Left ventricle myocardium inferior (tissue), 1 donor: Measurements from ENCODE around the gene SMNDC1. TPM values are rescaled to one million over a fixed set of nuclear protein-coding genes. Genes with fewer than 3 reads are reported as not detected.

Experiments
- DNase-seq: peaks from one replicate; pipeline ENCODE4 v3.0.0-alpha.2; 2020
- H3K27ac ChIP-seq: fragments of 200-600 bp; replicated peaks from 2 replicates; pipeline ENCODE4 v1.8.0; 2021
- H3K27me3 ChIP-seq: fragments of 200-600 bp; 2 replicates; pipeline ENCODE4 v1.8.0; 2021; ENCODE audit warnings: low read depth
- H3K36me3 ChIP-seq: fragments of 200-600 bp; 2 replicates; pipeline ENCODE4 v1.8.0; 2021
- H3K4me1 ChIP-seq: fragments of 200-600 bp; 2 replicates; pipeline ENCODE4 v1.8.0; 2021
- H3K4me3 ChIP-seq: fragments of 200-600 bp; 2 replicates; pipeline ENCODE4 v1.8.0; 2021; ENCODE audit warnings: mild to moderate bottlenecking, moderate library complexity
- H3K9me3 ChIP-seq: fragments of 200-600 bp; replicated peaks from 2 replicates; pipeline ENCODE4 v1.8.0; 2021
- intact Hi-C: fragments of 100-400 bp; cut with micrococcal nuclease; formaldehyde crosslinking; loops from one replicate; pipeline ENCODE4 v1.11.0; 2022
- total RNA-seq: library from RNA; stranded (reverse); fragmentation: NEBNext Ultra II Directional; extraction: Animal tissue kit (Norgen Biotek cat#: 25700); gene quantifications from one replicate; pipeline ENCODE4 v1.2.1, GENCODE V29; 2021
- TF ChIP-seq, protein P1 (sequence below): fragments of 200-600 bp; IDR thresholded peaks from 2 replicates; pipeline ENCODE4 v1.8.0; 2021; ENCODE audit warnings: antibody characterized with exemption, mild to moderate bottlenecking, borderline replicate concordance
- donor health status: DM: no; HTN: yes; CAD: no; lungs with severe emphysema.

Gene SMNDC1
- total RNA-seq, 1 donor from 2014 or later: 24.1 TPM

- intact Hi-C loops: no loop called here
- TF ChIP-seq, protein P1, sequence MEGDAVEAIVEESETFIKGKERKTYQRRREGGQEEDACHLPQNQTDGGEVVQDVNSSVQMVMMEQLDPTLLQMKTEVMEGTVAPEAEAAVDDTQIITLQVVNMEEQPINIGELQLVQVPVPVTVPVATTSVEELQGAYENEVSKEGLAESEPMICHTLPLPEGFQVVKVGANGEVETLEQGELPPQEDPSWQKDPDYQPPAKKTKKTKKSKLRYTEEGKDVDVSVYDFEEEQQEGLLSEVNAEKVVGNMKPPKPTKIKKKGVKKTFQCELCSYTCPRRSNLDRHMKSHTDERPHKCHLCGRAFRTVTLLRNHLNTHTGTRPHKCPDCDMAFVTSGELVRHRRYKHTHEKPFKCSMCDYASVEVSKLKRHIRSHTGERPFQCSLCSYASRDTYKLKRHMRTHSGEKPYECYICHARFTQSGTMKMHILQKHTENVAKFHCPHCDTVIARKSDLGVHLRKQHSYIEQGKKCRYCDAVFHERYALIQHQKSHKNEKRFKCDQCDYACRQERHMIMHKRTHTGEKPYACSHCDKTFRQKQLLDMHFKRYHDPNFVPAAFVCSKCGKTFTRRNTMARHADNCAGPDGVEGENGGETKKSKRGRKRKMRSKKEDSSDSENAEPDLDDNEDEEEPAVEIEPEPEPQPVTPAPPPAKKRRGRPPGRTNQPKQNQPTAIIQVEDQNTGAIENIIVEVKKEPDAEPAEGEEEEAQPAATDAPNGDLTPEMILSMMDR: no peak
- DNase-seq: no peak
- H3K4me1 ChIP-seq: peaks cover 17% of the 10 kb centered on the region
- H3K27ac ChIP-seq: no peak overlapping the region
- H3K27me3 ChIP-seq: no peaks in the 10 kb centered on the region
- no peak overlapping the region for H3K4me3 ChIP-seq
- H3K9me3 ChIP-seq: no peaks in the 10 kb centered on the region
- no peaks in the 10 kb centered on the region for H3K36me3 ChIP-seq
Measured at GRCh38 chr10:110349831-110350230, 45.1 kb upstream of the SMNDC1 start.

DNA sequence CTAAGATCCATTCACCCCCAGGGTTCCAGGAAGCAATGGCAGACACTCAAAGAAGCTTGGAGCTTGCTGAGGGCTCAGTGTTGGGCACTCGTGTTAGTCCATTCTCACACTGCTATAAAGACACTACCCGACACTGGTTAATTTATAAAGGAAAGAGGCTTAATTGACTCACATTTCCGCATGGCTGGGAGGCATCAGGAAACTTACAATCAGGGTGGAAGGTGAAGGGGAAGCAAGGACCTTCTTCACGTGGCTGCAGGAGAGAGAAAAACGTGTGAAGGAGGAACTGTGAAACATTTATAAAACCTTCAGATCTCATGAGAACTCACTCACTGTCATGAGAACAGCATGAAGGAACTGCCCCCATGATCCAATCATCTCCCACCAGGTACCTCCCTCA is 44.7 kb upstream of the SMNDC1 start:
- Histone ChIP-seq H3K36me3 (no peaks in the 10 kb centered on the region), H3K4me3 (no peak overlapping the region), H3K4me1 (peaks cover 13% of the 10 kb centered on the region), H3K27ac (no peak overlapping the region), H3K9me3 (no peaks in the 10 kb centered on the region), H3K27me3 (no peaks in the 10 kb centered on the region)
- TF ChIP-seq, protein P1: no peak
- DNase-seq: no peak
- intact Hi-C loops: no loop called here

DNA sequence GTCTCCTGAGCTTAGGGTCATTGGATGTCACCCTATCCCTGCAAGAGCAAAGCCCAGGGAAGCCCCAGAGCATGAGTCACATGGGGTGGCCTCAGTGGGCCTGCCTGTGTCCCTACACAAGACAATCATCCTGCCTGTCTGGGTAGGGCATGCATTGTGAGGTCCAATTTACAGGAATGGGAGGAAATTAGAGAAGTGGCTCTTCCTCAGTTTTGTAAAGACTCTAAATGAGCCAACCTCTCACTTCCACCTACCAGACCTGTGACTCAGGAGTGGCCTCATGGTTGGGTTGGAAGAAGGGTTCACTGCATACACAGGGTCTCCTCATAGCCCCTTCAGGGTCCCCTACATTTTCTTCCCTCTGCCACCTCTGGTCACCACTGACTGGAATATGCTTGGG is 43.6 kb upstream of the SMNDC1 start:
- intact Hi-C loops: no loop called here

GRCh38 chr10:110346914-110347313 is 42.2 kb upstream of the SMNDC1 start:
- H3K4me1 ChIP-seq: no peaks in the 10 kb centered on the region
- H3K4me3 ChIP-seq: no peak overlapping the region
- DNase-seq: no peak
- H3K9me3 ChIP-seq: no peaks in the 10 kb centered on the region
- peaks cover 9% of the 10 kb centered on the region for H3K27me3 ChIP-seq
- TF ChIP-seq, protein P1: no peak
- no peak overlapping the region for H3K27ac ChIP-seq
- intact Hi-C loops: no loop called here
- H3K36me3 ChIP-seq: no peaks in the 10 kb centered on the region

More for the DNA sequence above, 43.6 kb upstream of the SMNDC1 start:
- peaks cover 2% of the 10 kb centered on the region for H3K4me1 ChIP-seq
- no peak overlapping the region for H3K27ac ChIP-seq
- DNase-seq: no peak
- no peaks in the 10 kb centered on the region for H3K9me3 ChIP-seq
- peaks cover 1% of the 10 kb centered on the region for H3K27me3 ChIP-seq
- H3K4me3 ChIP-seq: no peak overlapping the region
- TF ChIP-seq, protein P1: no peak
- H3K36me3 ChIP-seq: no peaks in the 10 kb centered on the region

- Histone ChIP-seq H3K4me3 (no peak overlapping the region), H3K36me3 (no peaks in the 10 kb centered on the region), H3K27me3 (peaks cover 9% of the 10 kb centered on the region), H3K27ac (no peak overlapping the region), H3K9me3 (no peaks in the 10 kb centered on the region), H3K4me1 (no peaks in the 10 kb centered on the region)
- TF ChIP-seq, protein P1: no peak
- intact Hi-C loops: no loop called here
- DNase-seq: no peak
Measured at GRCh38 chr10:110345286-110345685, 40.6 kb upstream of the SMNDC1 start.

DNA sequence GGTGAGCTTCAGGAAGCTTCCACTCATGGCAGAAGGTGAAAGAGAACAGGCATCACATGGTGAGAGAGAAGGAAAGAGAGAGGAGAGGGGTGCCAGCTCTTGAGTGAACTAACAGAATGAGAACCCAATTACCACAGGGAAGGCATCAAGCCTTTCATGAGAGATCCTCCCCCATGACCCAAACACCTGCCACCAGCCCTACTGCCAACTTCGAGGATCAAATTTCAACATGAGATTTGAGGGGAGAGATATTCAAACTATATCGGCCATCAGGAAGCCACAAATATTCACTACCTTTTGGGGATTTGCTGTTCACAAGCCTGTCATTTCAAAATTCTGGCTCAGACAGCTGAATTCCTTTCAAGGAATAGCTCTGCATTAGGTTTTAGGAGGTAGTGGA is 39.9 kb upstream of the SMNDC1 start:
- Histone ChIP-seq H3K27ac (no peak overlapping the region), H3K36me3 (no peaks in the 10 kb centered on the region), H3K4me3 (no peak overlapping the region), H3K4me1 (no peaks in the 10 kb centered on the region), H3K9me3 (no peaks in the 10 kb centered on the region), H3K27me3 (peaks cover 9% of the 10 kb centered on the region)
- intact Hi-C loops: no loop called here
- no peak for DNase-seq
- TF ChIP-seq, protein P1: no peak
